Ishikawa (cell line): ENCODE measurements around the gene ALKBH7.

Experiments
- CEBPB ChIP-seq: IDR thresholded peaks from 2 replicates; pipeline ENCODE4 v1.6.1; 2012
- CREB1 ChIP-seq: IDR thresholded peaks from 2 replicates; pipeline ENCODE4 v1.6.1; 2012; ENCODE audit warnings: low read depth
- EGR1 ChIP-seq: IDR thresholded peaks from 2 replicates; pipeline ENCODE4 v1.6.1; 2012
- EP300 ChIP-seq: IDR thresholded peaks from 2 replicates; pipeline ENCODE4 v1.6.1; 2012; ENCODE audit warnings: borderline replicate concordance
- FOXM1 ChIP-seq: IDR thresholded peaks from 2 replicates; pipeline ENCODE4 v1.6.1; 2012; ENCODE audit warnings: low read depth, borderline replicate concordance
- NFIC ChIP-seq: IDR thresholded peaks from 2 replicates; pipeline ENCODE4 v1.6.1; 2012
- RAD21 ChIP-seq: IDR thresholded peaks from 2 replicates; pipeline ENCODE4 v1.6.1; 2012; ENCODE audit warnings: low read depth
- TAF1 ChIP-seq: IDR thresholded peaks from 2 replicates; pipeline ENCODE4 v1.6.1; 2012; ENCODE audit warnings: low read depth, mild to moderate bottlenecking
- TCF12 ChIP-seq: IDR thresholded peaks from 2 replicates; pipeline ENCODE4 v1.6.1; 2012; ENCODE audit warnings: low read depth
- TEAD4 ChIP-seq: IDR thresholded peaks from 2 replicates; pipeline ENCODE4 v1.6.1; 2012
- YY1 ChIP-seq: IDR thresholded peaks from 2 replicates; pipeline ENCODE4 v1.6.1; 2012; ENCODE audit warnings: low read depth
- ZBTB7A ChIP-seq: IDR thresholded peaks from 2 replicates; pipeline ENCODE4 v1.6.1; 2012; ENCODE audit warnings: low read depth
- TF ChIP-seq, protein P1 (sequence below): IDR thresholded peaks from 2 replicates; pipeline ENCODE4 v1.6.1; 2012
- TF ChIP-seq, protein P2 (sequence below): IDR thresholded peaks from 2 replicates; pipeline ENCODE4 v1.6.1; 2012
- TF ChIP-seq, protein P3 (sequence below): IDR thresholded peaks from 2 replicates; pipeline ENCODE4 v1.6.1; 2012; ENCODE audit warnings: low read depth, mild to moderate bottlenecking

ALKBH7 gene

DNA sequence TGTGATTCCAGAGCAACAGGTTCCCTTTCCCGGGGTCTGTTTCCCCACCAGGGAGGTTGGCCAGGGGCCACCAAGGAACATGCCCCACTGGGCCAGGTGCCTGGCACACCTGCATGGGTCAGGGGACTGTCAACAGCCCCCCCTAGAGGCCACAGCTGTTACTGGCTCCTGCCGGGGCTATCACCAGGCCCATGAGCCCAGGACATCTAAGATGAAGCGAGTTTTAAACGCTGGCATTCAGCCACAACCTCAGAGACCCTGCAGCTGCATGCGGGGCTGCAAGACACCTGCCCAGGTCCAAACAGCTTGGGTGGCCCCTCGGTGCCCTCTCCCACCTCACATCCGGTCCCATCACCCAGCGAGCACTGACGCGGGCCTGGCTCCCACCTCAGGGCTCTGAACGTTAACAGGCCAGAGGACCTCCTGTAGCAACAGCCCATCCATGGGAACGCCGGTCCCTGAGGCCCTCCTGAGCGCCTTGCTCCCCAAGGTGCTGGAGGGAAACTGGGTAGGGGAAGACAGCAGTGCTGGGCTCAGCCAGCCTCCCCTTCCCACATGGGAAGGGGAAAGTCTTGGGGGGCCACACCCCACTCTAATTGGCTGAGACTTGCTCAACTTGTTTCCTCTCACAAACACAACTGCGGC lies 40.0 kb downstream of the ALKBH7 start:
- TF ChIP-seq CEBPB = no peak
- peak; percentile 46; the same call in 1 of the 2 replicates for TF ChIP-seq RAD21
- TF ChIP-seq, protein P1, sequence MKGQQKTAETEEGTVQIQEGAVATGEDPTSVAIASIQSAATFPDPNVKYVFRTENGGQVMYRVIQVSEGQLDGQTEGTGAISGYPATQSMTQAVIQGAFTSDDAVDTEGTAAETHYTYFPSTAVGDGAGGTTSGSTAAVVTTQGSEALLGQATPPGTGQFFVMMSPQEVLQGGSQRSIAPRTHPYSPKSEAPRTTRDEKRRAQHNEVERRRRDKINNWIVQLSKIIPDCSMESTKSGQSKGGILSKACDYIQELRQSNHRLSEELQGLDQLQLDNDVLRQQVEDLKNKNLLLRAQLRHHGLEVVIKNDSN = no peak
- TF ChIP-seq EGR1 = no peak
- TF ChIP-seq TEAD4 = no peak

DNA sequence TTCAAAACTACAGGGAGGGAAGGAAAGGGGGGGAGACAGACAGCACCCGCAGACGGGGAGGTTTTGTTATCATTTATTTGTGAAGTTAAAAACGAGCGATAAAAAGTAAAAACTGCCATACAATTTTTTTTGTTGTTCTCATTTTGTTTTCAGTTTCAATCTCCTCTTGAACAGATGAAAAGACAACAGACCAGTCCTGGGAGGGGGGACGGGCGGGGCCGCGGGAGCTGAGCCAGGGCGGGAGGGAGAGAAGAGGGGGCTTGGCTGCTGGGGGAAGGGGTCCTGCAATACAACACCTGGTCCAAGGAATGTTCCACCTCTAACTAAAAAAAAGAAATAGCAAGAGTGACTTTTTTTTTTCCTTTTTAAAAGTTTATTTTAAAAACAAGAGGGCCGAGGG lies 40.7 kb downstream of the ALKBH7 start:
- no peak for TF ChIP-seq EGR1
- no peak for TF ChIP-seq YY1
- TF ChIP-seq, protein P2, sequence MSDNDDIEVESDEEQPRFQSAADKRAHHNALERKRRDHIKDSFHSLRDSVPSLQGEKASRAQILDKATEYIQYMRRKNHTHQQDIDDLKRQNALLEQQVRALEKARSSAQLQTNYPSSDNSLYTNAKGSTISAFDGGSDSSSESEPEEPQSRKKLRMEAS = no peak
- TF ChIP-seq NFIC = no peak

DNA sequence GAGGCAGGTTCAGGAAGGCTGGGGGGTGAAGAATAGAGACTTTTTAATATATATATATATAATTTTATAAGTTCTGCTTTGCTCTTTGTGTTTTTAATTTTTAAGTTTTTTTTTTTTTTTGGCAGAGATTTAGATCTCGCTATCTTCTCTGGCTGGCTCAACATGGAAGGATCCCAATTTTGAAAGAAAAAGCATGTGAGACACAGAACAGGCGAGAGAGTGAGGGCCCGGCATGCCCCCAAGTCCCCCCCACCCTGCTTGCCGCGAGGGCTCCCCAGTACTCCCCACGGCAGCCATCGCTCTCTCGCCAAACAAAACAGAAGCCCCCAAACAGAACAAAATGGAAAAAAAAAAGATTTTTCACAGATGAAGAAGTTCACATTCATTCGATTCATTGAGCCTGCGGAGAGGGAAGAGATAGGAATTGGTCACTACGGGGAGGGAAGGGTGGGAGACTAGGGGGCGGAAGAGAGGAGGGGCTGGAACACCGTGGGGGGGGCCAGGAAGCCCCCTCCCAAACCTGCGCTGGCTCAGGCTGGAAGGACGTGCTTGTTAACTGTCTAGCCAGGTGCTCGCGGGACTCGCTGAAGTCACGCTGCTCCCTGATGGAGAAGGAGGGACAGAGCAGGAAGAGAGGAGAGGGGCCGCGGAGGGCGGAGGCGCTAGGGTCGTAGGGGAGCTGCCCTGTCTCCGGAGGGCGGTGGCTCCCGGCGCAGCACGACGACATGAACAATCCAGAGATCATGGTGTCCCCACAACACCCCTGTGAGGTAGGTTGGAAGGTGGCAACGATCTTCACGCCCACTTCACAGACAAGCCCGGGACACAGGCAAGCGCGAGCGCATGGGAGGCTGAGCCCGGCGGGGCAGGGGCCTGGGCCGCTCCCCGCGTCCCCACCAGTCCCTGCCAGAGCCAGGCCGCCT lies 41.4 kb downstream of the ALKBH7 start:
- TF ChIP-seq EGR1 (no peak), CREB1 (no peak), RAD21 (no peak), TCF12 (no peak), TEAD4 (no peak)
- TF ChIP-seq, protein P2 = no peak

DNA sequence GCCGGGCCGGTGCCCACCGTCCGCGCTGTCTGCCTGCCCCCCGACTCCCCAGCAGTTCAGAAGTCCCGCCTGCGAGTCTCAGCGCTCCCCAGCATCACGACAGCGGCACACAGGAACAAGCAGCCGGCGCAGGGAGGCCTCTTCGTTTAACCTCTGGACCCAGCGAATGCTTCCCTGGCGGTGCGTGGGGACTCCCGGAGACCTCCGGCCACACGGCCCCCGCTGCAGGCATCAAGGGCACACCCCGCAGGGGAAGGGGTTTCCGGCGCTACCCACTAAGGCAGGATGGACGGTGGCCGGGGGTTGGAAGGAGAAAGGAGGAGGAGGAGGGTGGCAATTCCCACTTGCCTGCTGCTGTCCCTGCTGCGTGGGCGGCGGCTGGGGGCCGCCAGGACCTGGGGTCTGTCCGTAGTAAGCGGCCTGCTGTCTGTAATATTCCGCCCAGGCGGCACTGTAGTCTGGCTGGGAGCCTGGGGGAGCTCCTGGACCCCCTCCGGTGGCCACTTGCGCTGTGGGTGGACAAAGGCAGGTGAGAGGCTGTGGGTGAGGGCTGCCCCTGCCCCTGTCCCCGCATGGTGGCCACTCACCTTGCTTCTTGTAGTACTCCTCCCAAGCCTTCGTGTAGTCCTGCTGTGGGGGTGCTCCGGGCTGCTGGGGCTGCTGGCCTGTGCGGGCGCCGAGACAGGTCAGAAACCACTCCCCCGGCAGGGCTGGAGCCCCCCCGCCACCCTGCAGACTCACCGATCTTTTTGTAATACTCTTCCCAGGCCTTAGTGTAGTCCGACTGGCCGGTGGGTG lies 42.4 kb downstream of the ALKBH7 start:
- TF ChIP-seq, protein P2 = no peak
- TF ChIP-seq, protein P1 = no peak

DNA sequence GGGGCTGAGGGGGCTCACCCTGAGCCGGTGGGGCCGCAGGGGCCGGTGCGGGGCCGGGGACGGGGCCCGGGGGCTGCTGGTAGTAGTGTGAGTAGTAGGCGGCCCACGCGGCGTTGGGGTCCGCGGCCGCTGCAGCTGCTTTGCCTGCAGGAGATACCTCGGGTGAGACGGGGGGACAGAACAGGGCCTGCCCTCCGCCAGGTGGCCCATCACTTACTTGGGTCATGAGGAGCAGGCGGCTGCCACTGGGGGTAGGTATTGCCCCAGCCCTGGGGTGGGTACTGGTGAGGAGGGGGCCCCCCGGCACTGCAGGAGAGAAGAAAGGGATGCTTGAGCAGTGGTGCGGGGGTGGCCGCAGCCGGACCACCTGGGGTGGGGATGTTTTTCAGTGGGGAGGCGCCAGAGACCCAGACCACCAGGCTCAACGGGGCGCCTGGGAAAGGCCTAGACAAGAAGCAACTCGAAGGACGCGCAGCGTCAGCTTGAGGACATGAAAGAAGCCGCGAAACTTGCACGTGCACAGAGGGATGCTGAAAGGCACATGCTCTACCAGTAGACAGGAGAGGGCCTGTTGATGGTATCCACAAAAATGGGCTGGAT lies 43.1 kb downstream of the ALKBH7 start:
- TF ChIP-seq TCF12 (no peak), TAF1 (no peak), TEAD4 (no peak), FOXM1 (no peak), EGR1 (no peak), CEBPB (no peak), CREB1 (no peak), YY1 (no peak), NFIC (no peak), EP300 (no peak), RAD21 (no peak), ZBTB7A (no peak)
- TF ChIP-seq, protein P3, sequence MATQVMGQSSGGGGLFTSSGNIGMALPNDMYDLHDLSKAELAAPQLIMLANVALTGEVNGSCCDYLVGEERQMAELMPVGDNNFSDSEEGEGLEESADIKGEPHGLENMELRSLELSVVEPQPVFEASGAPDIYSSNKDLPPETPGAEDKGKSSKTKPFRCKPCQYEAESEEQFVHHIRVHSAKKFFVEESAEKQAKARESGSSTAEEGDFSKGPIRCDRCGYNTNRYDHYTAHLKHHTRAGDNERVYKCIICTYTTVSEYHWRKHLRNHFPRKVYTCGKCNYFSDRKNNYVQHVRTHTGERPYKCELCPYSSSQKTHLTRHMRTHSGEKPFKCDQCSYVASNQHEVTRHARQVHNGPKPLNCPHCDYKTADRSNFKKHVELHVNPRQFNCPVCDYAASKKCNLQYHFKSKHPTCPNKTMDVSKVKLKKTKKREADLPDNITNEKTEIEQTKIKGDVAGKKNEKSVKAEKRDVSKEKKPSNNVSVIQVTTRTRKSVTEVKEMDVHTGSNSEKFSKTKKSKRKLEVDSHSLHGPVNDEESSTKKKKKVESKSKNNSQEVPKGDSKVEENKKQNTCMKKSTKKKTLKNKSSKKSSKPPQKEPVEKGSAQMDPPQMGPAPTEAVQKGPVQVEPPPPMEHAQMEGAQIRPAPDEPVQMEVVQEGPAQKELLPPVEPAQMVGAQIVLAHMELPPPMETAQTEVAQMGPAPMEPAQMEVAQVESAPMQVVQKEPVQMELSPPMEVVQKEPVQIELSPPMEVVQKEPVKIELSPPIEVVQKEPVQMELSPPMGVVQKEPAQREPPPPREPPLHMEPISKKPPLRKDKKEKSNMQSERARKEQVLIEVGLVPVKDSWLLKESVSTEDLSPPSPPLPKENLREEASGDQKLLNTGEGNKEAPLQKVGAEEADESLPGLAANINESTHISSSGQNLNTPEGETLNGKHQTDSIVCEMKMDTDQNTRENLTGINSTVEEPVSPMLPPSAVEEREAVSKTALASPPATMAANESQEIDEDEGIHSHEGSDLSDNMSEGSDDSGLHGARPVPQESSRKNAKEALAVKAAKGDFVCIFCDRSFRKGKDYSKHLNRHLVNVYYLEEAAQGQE = no peak
- TF ChIP-seq, protein P1 = no peak
- TF ChIP-seq, protein P2 = no peak

DNA sequence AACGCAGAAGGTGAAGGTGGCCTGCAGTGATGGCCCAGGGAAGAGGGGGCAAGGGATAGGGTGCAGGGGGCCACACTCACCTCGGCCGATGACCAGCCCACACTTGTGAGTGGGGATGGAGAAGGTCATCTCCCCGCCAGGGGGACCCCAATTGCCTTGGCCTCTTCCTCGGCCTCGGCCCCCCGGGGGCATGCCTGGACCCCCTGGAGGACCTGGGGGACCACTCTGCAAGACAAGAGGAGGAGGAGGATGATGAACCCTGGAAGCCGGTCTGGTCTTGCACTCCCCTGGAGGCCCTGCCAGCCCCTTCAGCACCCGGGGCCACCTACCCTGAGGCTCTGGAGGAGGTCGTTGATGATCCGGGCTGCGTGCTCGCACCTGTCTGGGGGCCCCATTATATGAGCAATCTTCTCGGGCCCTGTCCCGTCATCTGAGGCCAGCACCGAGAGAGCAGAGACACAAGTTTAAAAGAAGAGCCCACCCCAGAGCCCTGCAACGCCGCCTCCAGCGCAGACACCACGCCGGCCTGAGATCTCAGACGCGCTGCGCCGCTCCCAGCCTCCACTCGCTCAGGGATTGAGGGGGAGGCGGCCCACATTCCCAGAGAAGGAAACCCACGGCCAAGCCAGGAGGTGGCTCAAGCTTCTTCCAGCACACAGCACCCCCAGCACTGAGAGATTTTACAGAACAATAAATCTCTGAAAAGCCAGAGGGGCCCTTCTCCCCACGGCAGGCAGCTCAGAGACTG lies 44.2 kb downstream of the ALKBH7 start:
- no peak for TF ChIP-seq YY1
